CD4-positive, alpha-beta T cell treated with Interleukin-15 for 1 hour (primary cell): Measurements from ENCODE around the gene ELAC2.
"Not testable (repeated sequence)": the region's sequence is repeated elsewhere in the genome, so short reads cannot be mapped to it uniquely, and the experiment has no call there.

Source experiments
- DNase-seq: peaks from one replicate; pipeline ENCODE4 v3.0.0-alpha.2; 2020

Gene ELAC2

GRCh38 chr17:12985431-12986293 is 32.2 kb downstream of the ELAC2 start:
- no peak for DNase-seq

GRCh38 chr17:12983991-12984884 is 33.6 kb downstream of the ELAC2 start:
- DNase-seq = no peak

GRCh38 chr17:12982224-12982623 is 35.6 kb downstream of the ELAC2 start:
- DNase-seq = no peak

- DNase-seq = no peak
These were observed 37.9 kb downstream of the ELAC2 start for GRCh38 chr17:12979826-12980500.

- DNase-seq = no peak
These were observed 38.6 kb downstream of the ELAC2 start for GRCh38 chr17:12979246-12979645.

- DNase-seq = not testable (repeated sequence)
These were observed 39.0 kb downstream of the ELAC2 start for GRCh38 chr17:12978787-12979186.

GRCh38 chr17:12977008-12977751 is 40.6 kb downstream of the ELAC2 start:
- no peak for DNase-seq

- DNase-seq = no peak
These were observed 43.8 kb downstream of the ELAC2 start for GRCh38 chr17:12974005-12974531.

GRCh38 chr17:12973496-12974004 is 44.3 kb downstream of the ELAC2 start:
- DNase-seq = no peak

GRCh38 chr17:12967962-12968361 is 49.9 kb downstream of the ELAC2 start:
- no peak for DNase-seq

GRCh38 chr17:12966413-12966812 is 51.4 kb downstream of the ELAC2 start:
- DNase-seq = no peak

- DNase-seq = no peak
These were observed 51.8 kb downstream of the ELAC2 start for GRCh38 chr17:12965988-12966387.

- no peak for DNase-seq
These were observed 53.0 kb downstream of the ELAC2 start for GRCh38 chr17:12964840-12965239.

- DNase-seq = no peak
These were observed 53.7 kb downstream of the ELAC2 start for GRCh38 chr17:12964162-12964561.

- no peak for DNase-seq
These were observed 54.3 kb downstream of the ELAC2 start for GRCh38 chr17:12963505-12963904.

GRCh38 chr17:12961655-12962054 is 56.2 kb downstream of the ELAC2 start:
- DNase-seq = no peak

GRCh38 chr17:12959441-12959840 is 58.4 kb downstream of the ELAC2 start:
- no peak for DNase-seq

GRCh38 chr17:12958786-12959185 is 59.0 kb downstream of the ELAC2 start:
- DNase-seq = no peak

- no peak for DNase-seq
These were observed 62.3 kb downstream of the ELAC2 start for GRCh38 chr17:12955521-12955920.

GRCh38 chr17:12953156-12953555 is 64.7 kb downstream of the ELAC2 start:
- DNase-seq = no peak

GRCh38 chr17:12952012-12952411 is 65.8 kb downstream of the ELAC2 start:
- DNase-seq = no peak

- DNase-seq = no peak
These were observed 70.8 kb downstream of the ELAC2 start for GRCh38 chr17:12947047-12947446.
